K562 (cell line): ENCODE results near the gene SLAMF9. TPM values are rescaled to one million over a fixed set of nuclear protein-coding genes. Genes with fewer than 3 reads are reported as not detected.
A peak's percentile ranks its signal among the peaks of the same experiment; 100 is the strongest.

Source experiments
- ATAC-seq: fragments of 200-7000 bp; cut with Tn5 transposase; 3 replicates; pipeline ENCODE4 v1.9.1; 2020; ENCODE audit warnings: moderate library complexity
- BruUV-seq: library from RNA; stranded (reverse); fragments of 400-500 nt; replicated peaks from 2 replicates; lab custom pipeline; 2021; lab: Mats Ljungman, UMichigan
- CTCF ChIA-PET: fragments of 300-600 bp; formaldehyde crosslinking; extraction: SDS; loops from one replicate; lab custom pipeline; 2021; ENCODE audit warnings: low intra/inter-chr PET ratio; lab: Yijun Ruan, JAX
- POLR2A ChIA-PET: fragments of 300-600, 350-650 bp; sonication (Branson Sonifier 250); formaldehyde crosslinking; extraction: SDS; loops from one replicate; lab custom pipeline; 2021; ENCODE audit warnings: antibody characterized with exemption, inconsistent platforms; lab: Yijun Ruan, JAX
- DNase-seq, 4 experiments: peaks; one replicate each; pipeline versions ENCODE4 v3.0.0 to v3.0.0-alpha.2; 2011 to 2018; ENCODE audit warnings: low spot score in 3 of 4, mixed read lengths in 3 of 4; ENCODE audit errors: extremely low read depth in 1 of 4
- FAIRE-seq: peaks from 2 replicates; lab custom pipeline; 2011; peaks lifted over from hg19 to GRCh38; lab: Jason Lieb, UNC
- H2AFZ ChIP-seq: 2 replicates; pipeline ENCODE4 v1.6.0; 2011; ENCODE audit warnings: low read depth, low read length, control low read depth, inconsistent platforms
- H3K27ac ChIP-seq: fragments of 200-600 bp; 3 replicates; pipeline ENCODE4 v1.8.0; 2011; ENCODE audit warnings: low read depth, mild to moderate bottlenecking, control low read depth, inconsistent platforms, low read length, moderate library complexity, mixed read lengths; ENCODE audit errors: extremely low read depth
- H3K27me3 ChIP-seq, 2 experiments: fragments of 300-600 bp in 1 of 2; 2 replicates in 1 of 2; 3 replicates in 1 of 2; pipeline versions ENCODE4 v1.6.0 to v1.8.0; 2011; ENCODE audit warnings: inconsistent platforms in 2 of 2, low read length in 2 of 2, mild to moderate bottlenecking in 1 of 2, mixed read lengths in 1 of 2, moderate library complexity in 1 of 2; ENCODE audit not compliant: control insufficient read depth in 2 of 2, insufficient read depth in 2 of 2
- H3K36me3 ChIP-seq: fragments of 300-600 bp; 3 replicates; pipeline ENCODE4 v1.8.0; 2011; ENCODE audit warnings: mild to moderate bottlenecking, low read length, inconsistent platforms; ENCODE audit not compliant: control insufficient read depth, insufficient read depth
- H3K4me1 ChIP-seq, 2 experiments: fragments of 200-600 bp in 1 of 2; replicated peaks in 1 of 2; 2 replicates in 1 of 2; 3 replicates in 1 of 2; pipeline versions ENCODE4 v1.5.1 to v1.8.0; 2011; ENCODE audit warnings: inconsistent platforms in 2 of 2, low read length in 2 of 2, mild to moderate bottlenecking in 1 of 2, mixed read lengths in 1 of 2, moderate library complexity in 1 of 2; ENCODE audit not compliant: control insufficient read depth in 2 of 2, insufficient read depth in 2 of 2
- H3K4me2 ChIP-seq: 2 replicates; pipeline ENCODE4 v1.6.1; 2011; ENCODE audit warnings: low read length, control low read depth, inconsistent platforms, mixed read lengths; ENCODE audit not compliant: insufficient read depth
- H3K4me3 ChIP-seq: fragments of 200-600 bp; sonication (generic), shearing (Covaris generic); 2 replicates; pipeline ENCODE4 v1.5.1; 2016; ENCODE audit warnings: control low read depth, inconsistent platforms
- H3K79me2 ChIP-seq: fragments of 200-600 bp; 3 replicates; pipeline ENCODE4 v1.8.0; 2011; ENCODE audit warnings: low read length, inconsistent platforms; ENCODE audit not compliant: control insufficient read depth, insufficient read depth
- H3K9ac ChIP-seq, 2 experiments: 2 replicates each; pipeline versions ENCODE4 v1.6.0 to v1.6.1; 2011; ENCODE audit warnings: low read depth in 2 of 2, low read length in 2 of 2, control low read depth in 1 of 2, inconsistent platforms in 1 of 2, mild to moderate bottlenecking in 1 of 2, mixed read lengths in 1 of 2; ENCODE audit not compliant: insufficient read depth in 1 of 2
- H3K9me1 ChIP-seq: one replicate; pipeline ENCODE4 v1.6.0; 2011; ENCODE audit warnings: inconsistent platforms, mild to moderate bottlenecking, low read length, moderate library complexity; ENCODE audit not compliant: control insufficient read depth, insufficient read depth
- H3K9me3 ChIP-seq: replicated peaks from 2 replicates; pipeline ENCODE4 v1.5.1; 2011; ENCODE audit warnings: low read depth, low read length, inconsistent platforms; ENCODE audit not compliant: control insufficient read depth, insufficient read depth
- H4K20me1 ChIP-seq: replicated peaks from 2 replicates; pipeline ENCODE4 v1.6.1; 2011; ENCODE audit warnings: low read length, inconsistent platforms, mixed read lengths; ENCODE audit not compliant: control insufficient read depth, insufficient read depth
- ELF1 ChIP-seq: fragments of 200-800 bp; sonication (Bioruptor generic); IDR thresholded peaks from 2 replicates; pipeline ENCODE4 v1.6.1; 2016; ENCODE audit warnings: missing genetic modification characterization, missing compliant biosample characterization
- KDM2B ChIP-seq: fragments of 250-450 bp; sonication (Bioruptor Pico); IDR thresholded peaks from 2 replicates; pipeline ENCODE4 v1.8.0; 2021; ENCODE audit warnings: mild to moderate bottlenecking, moderate library complexity
- KDM4B ChIP-seq, 2 experiments: fragments of 450-650 bp in 1 of 2; sonication (generic) in 1 of 2; IDR thresholded peaks; 2 replicates each; pipeline ENCODE4 v1.6.1; 2016 to 2017; ENCODE audit warnings: borderline replicate concordance in 2 of 2, antibody characterized with exemption in 1 of 2, low read depth in 1 of 2, mild to moderate bottlenecking in 1 of 2
- KHSRP ChIP-seq: fragments of 450-650 bp; IDR thresholded peaks from 2 replicates; pipeline ENCODE4 v1.6.1; 2017
- MNT ChIP-seq, 2 experiments: fragments of 450-650 bp; conservative IDR thresholded peaks; 2 replicates each; pipeline ENCODE4 v1.6.1; 2017; ENCODE audit warnings: mild to moderate bottlenecking in 2 of 2, moderate library complexity in 2 of 2
- MYC ChIP-seq, 2 experiments: fragments of 250-450 bp in 1 of 2; sonication (Bioruptor Pico) in 1 of 2; IDR thresholded peaks; 2 replicates each; pipeline versions ENCODE4 v1.5.1 to v1.6.1; 2012 to 2021; ENCODE audit warnings: low read depth in 2 of 2, borderline replicate concordance in 1 of 2, improper control_type of control experiment in 1 of 2, low read length in 1 of 2, mild to moderate bottlenecking in 1 of 2, moderate library complexity in 1 of 2
- NELFE ChIP-seq: IDR thresholded peaks from 2 replicates; pipeline ENCODE4 v1.6.1; 2011; ENCODE audit warnings: mild to moderate bottlenecking; ENCODE audit not compliant: insufficient read depth, insufficient read length
- RBM22 ChIP-seq: fragments of 200-400 bp; formaldehyde crosslinking; IDR thresholded peaks from 2 replicates; pipeline ENCODE4 v1.6.1; 2018; ENCODE audit warnings: low read length, low read depth; ENCODE audit not compliant: poor library complexity, severe bottlenecking
- RNF2 ChIP-seq: sonication (generic); IDR thresholded peaks from 2 replicates; pipeline ENCODE4 v1.6.1; 2016
- SIN3A ChIP-seq, 2 experiments: fragments of 150-350 bp in 1 of 2; IDR thresholded peaks; 2 replicates each; pipeline ENCODE4 v1.6.1; 2011 to 2016; ENCODE audit warnings: borderline replicate concordance in 2 of 2, low read depth in 2 of 2, low read length in 2 of 2, mild to moderate bottlenecking in 2 of 2, moderate library complexity in 2 of 2; ENCODE audit not compliant: control insufficient read depth in 1 of 2
- TAL1 ChIP-seq: fragments of 450-650 bp; IDR thresholded peaks from 2 replicates; pipeline ENCODE4 v1.6.1; 2016; ENCODE audit warnings: mild to moderate bottlenecking
- TBL1XR1 ChIP-seq, 2 experiments: IDR thresholded peaks; 2 replicates each; pipeline ENCODE4 v1.6.1; 2012; ENCODE audit warnings: improper control_type of control experiment in 2 of 2, low read length in 2 of 2, mild to moderate bottlenecking in 1 of 2
- TEAD1 ChIP-seq, 2 experiments: fragments of 450-650 bp in 1 of 2; sonication (generic) in 1 of 2; formaldehyde crosslinking; IDR thresholded peaks; 2 replicates each; pipeline versions ENCODE4 v1.4.0 to v1.8.0; 2020 to 2022; ENCODE audit warnings: mild to moderate bottlenecking in 2 of 2, missing genetic modification reagents in 1 of 2
- WGBS: fragments of 100-300 bp; shearing (Covaris generic); methylation state at CpG from one replicate; pipeline ENCODE4 v1.1.6; 2016; ENCODE audit warnings: low coverage, mixed read lengths; ENCODE audit not compliant: insufficient coverage; ENCODE audit errors: missing lambda C conversion rate; 5-methylcytosine and 5-hydroxymethylcytosine counted together
- in situ Hi-C: fragments of 300-500 bp; cut with MboI; formaldehyde crosslinking; loops from 4 replicates; pipeline ENCODE4 v1.15.0; 2018; ENCODE audit warnings: inconsistent platforms, mixed read lengths
- intact Hi-C: fragments of 100-400 bp; cut with micrococcal nuclease; formaldehyde crosslinking; loops from 2 replicates; pipeline ENCODE4 v1.14.2; 2022
- polyA plus RNA-seq, 8 experiments: library from polyadenylated mRNA; depleted of rRNA in 4 of 8; stranded (reverse) in 5 of 8; unstranded in 3 of 8; fragments of >200 nt; fragmentation: Nextera tagmentation in 2 of 8; fragmentation: Illumina TruSeq in 1 of 8; extraction: Ambion mirVana in 2 of 8; extraction: Trizol in 1 of 8; gene quantifications; 2 replicates each; pipeline versions ENCODE4 v1.2.1 to v1.2.3, GENCODE V29; 2011 to 2014; ENCODE audit warnings: inconsistent platforms in 1 of 8, missing spikeins in 1 of 8
- total RNA-seq, 7 experiments: library from RNA; depleted of rRNA in 6 of 7; stranded (reverse); fragments of >200 nt in 6 of 7; fragmentation: Illumina TruSeq in 2 of 7; extraction: Trizol in 2 of 7; gene quantifications; 2 replicates each; pipeline versions ENCODE4 v1.2.1 to v1.2.3, GENCODE V29; 2011 to 2021; ENCODE audit warnings: low replicate concordance in 1 of 7
- TF ChIP-seq, protein P1 (sequence below): IDR thresholded peaks from 2 replicates; pipeline ENCODE4 v1.6.1; 2014; ENCODE audit warnings: antibody characterized with exemption

Gene SLAMF9
- total and polyA plus RNA-seq, 9 of the 15 experiments (the other 6 are each of a cell fraction or from before 2014, with no cell fraction given), result 0.13 to 0.21 TPM; not detected in 7

DNA sequence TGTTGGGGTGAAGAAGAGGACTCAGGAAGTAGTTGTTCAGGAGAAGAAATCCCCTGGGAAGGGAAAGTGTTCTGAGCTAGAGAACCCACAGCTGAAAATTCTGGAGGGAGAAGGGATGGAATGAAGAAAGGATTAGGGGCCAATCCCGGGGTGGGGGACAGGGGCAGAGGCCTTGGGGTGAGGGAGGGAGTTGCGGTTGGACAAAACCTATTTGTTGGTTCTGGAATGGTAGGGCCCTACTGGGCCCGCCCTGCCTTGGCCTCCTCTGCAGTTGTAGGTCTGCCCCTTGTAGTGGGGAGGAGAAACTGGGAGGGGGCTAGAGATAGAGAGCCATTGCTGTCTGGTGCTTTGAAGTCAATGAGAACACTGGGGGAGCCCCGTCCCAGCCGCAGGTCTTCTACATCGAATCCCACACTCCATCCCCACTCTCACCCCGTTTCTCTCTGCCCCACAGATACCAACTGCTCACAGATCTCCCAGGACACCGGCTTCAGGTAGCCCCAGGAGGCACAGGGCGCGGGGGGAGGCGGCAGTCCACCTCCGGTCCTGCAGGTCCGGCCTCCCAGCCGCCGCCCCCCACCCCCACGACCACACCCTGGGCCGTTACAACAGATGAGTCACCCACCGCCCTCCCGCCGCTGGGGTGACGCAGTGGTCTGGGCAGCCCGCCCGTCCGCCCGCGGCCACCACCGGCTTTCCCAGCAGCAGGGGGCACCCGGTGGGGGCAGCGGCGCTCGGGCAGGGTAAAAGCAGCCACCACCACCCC lies 29.8 kb downstream of the SLAMF9 start (continued):
- TF ChIP-seq MNT (conservative IDR thresholded peaks at IDR 0.05), result no peak; a peak in 1 of 4 replicates
- no peak for TF ChIP-seq NELFE
- peak; percentile 84 for TF ChIP-seq RNF2
- no peak for TF ChIP-seq KHSRP

- 1% methylated on average over 17 of the region's 20 CpGs for WGBS
- FAIRE-seq, result peak; percentile 89
- H3K4me2 ChIP-seq, result peak overlapping the region; percentile 94
- H3K4me1 ChIP-seq, result peaks cover 24 to 62% of the 10 kb centered on the region in 2 experiments
- peak overlapping the region; percentile 100 for H3K27ac ChIP-seq
- peak overlapping the region; percentile 93 to 99 for H3K9ac ChIP-seq
- peaks cover 48% of the 10 kb centered on the region for H3K36me3 ChIP-seq
- H3K4me3 ChIP-seq, result peak overlapping the region; percentile 72
- peaks cover 39% of the 10 kb centered on the region; the same call in 1 of the 2 replicates for H4K20me1 ChIP-seq
- H2AFZ ChIP-seq, result no peak overlapping the region
- H3K27me3 ChIP-seq, result no peaks in the 10 kb centered on the region
- in situ Hi-C loops (no loop called here), intact Hi-C loops (loop anchor here (1.0 to 10.0 kb wide), 3 partner anchors 23 to 341 kb away; partner anchors contain the start of genes CFAP45 and DCAF8)
- H3K79me2 ChIP-seq, result peaks cover 62% of the 10 kb centered on the region
- peaks cover 12% of the 10 kb centered on the region for H3K9me1 ChIP-seq
- CTCF ChIA-PET, result no interaction called here
- H3K9me3 ChIP-seq, result no peaks in the 10 kb centered on the region
- DNase-seq, result peak; percentile 76 to 90 (median 82)
- no TSS peak for BruUV-seq
- POLR2A ChIA-PET, result interaction anchor here (0.5 to 4.2 kb wide), 18 partner anchors 8 to 839 kb away, joined by 3 to 35 read pairs (median 3); no protein-coding TSS in a partner anchor
- ATAC-seq, result peak; percentile 72
- TF ChIP-seq TEAD1 (CRISPR knock-in tag; IDR thresholded peaks at IDR 0.05) (0 out of 4 replicates have a peak, but pooled peaks of 1 of the 2 experiments have one; percentile 10), KDM2B (CRISPR knock-in tag) (no peak), TAL1 (peak; percentile 16; the same call in 1 of the 2 replicates), TBL1XR1 (IDR thresholded peaks at IDR 0.05; ENCODE audit: low read length in 2 of 2) (peak in 1 of 2 experiments; percentile 41; a peak in 1 of 4 replicates), SIN3A (IDR thresholded peaks at IDR 0.05; ENCODE audit: borderline replicate concordance in 2 of 2, control insufficient read depth in 1 of 2, low read depth in 2 of 2, low read length in 2 of 2) (peak in 1 of 2 experiments; percentile 35; a peak in 2 of 4 replicates), MYC (IDR thresholded peaks at IDR 0.05; ENCODE audit: low read depth, low read length) (no peak), MYC (CRISPR knock-in tag; IDR thresholded peaks at IDR 0.05; ENCODE audit: borderline replicate concordance, low read depth) (peak; percentile 20; the same call in 1 of the 2 replicates), KDM4B (IDR thresholded peaks at IDR 0.05; ENCODE audit: borderline replicate concordance in 2 of 2, low read depth in 1 of 2) (peak in 1 of 2 experiments; percentile 72; a peak in 1 of 4 replicates), RBM22 (peak; percentile 62), ELF1 (peak; percentile 49; the same call in 1 of the 2 replicates)
- TF ChIP-seq, protein P1, sequence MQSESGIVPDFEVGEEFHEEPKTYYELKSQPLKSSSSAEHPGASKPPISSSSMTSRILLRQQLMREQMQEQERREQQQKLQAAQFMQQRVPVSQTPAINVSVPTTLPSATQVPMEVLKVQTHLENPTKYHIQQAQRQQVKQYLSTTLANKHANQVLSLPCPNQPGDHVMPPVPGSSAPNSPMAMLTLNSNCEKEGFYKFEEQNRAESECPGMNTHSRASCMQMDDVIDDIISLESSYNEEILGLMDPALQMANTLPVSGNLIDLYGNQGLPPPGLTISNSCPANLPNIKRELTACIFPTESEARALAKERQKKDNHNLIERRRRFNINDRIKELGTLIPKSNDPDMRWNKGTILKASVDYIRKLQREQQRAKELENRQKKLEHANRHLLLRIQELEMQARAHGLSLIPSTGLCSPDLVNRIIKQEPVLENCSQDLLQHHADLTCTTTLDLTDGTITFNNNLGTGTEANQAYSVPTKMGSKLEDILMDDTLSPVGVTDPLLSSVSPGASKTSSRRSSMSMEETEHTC, result no peak
Measured at GRCh38 chr1:159923203-159924024, 30.6 kb downstream of the SLAMF9 start.
